CD4-positive, alpha-beta T cell (primary cell): Measurements from ENCODE around the gene LIPJ. TPM values are rescaled to one million over a fixed set of nuclear protein-coding genes. Genes with fewer than 3 reads are reported as not detected.

Source experiments
- ATAC-seq: fragments of 200-7000 bp; cut with Tn5 transposase; one replicate; pipeline ENCODE4 v1.10.0; 2022; ENCODE audit warnings: mild to moderate bottlenecking; ENCODE audit not compliant: poor library complexity
- CTCF ChIA-PET: fragments of 350-600 bp; sonication (Branson Sonifier 250); formaldehyde crosslinking; loops from one replicate; lab custom pipeline; 2021; ENCODE audit warnings: antibody characterized with exemption, inconsistent platforms; lab: Charles Lee
- POLR2A ChIA-PET: fragments of 350-600 bp; sonication (Branson Sonifier 250); formaldehyde crosslinking; loops from one replicate; lab custom pipeline; 2021; ENCODE audit warnings: antibody characterized with exemption, inconsistent platforms; lab: Charles Lee
- DNase-seq, 14 experiments: peaks; one replicate each; pipeline ENCODE4 v3.0.0-alpha.2; 2013 to 2020; ENCODE audit warnings: mixed read lengths in 2 of 14
- H3K27ac ChIP-seq, 2 donors: one replicate each; pipeline versions ENCODE4 v1.5.1 to v1.7.0; 2013; ENCODE audit warnings: low read length in 2 of 2, low read depth in 1 of 2, mild to moderate bottlenecking in 1 of 2
- H3K27me3 ChIP-seq, 2 experiments: 1 replicate in 1 of 2; 2 replicates in 1 of 2; pipeline versions ENCODE4 v1.6.1 to v1.7.0; 2013; ENCODE audit warnings: low read length in 2 of 2, control low read depth in 1 of 2, mild to moderate bottlenecking in 1 of 2, moderate library complexity in 1 of 2; ENCODE audit not compliant: insufficient read depth in 2 of 2, control insufficient read depth in 1 of 2
- H3K36me3 ChIP-seq: one replicate; pipeline ENCODE4 v1.6.1; 2013; ENCODE audit warnings: low read length, control low read depth; ENCODE audit not compliant: insufficient read depth
- H3K4me1 ChIP-seq: one replicate; pipeline ENCODE4 v1.6.1; 2013; ENCODE audit warnings: low read length, control low read depth; ENCODE audit not compliant: insufficient read depth
- H3K4me3 ChIP-seq: one replicate; pipeline ENCODE4 v1.5.1; 2013; ENCODE audit warnings: mild to moderate bottlenecking, low read length, moderate library complexity
- H3K9me3 ChIP-seq, 2 experiments: 1 replicate in 1 of 2; 2 replicates in 1 of 2; pipeline versions ENCODE4 v1.6.1 to v1.7.0; 2013; ENCODE audit warnings: low read length in 2 of 2, mild to moderate bottlenecking in 2 of 2, control low read depth in 1 of 2, moderate library complexity in 1 of 2; ENCODE audit not compliant: control insufficient read depth in 1 of 2, insufficient read depth in 1 of 2
- H3K27ac Mint-ChIP-seq: one replicate; pipeline ENCODE4 v1.8.0; 2020; ENCODE audit warnings: mixed read lengths
- H3K27me3 Mint-ChIP-seq: one replicate; pipeline ENCODE4 v1.8.0; 2021; ENCODE audit warnings: mixed read lengths
- H3K36me3 Mint-ChIP-seq: one replicate; pipeline ENCODE4 v1.8.0; 2021; ENCODE audit warnings: low read depth, mixed read lengths
- H3K4me1 Mint-ChIP-seq: one replicate; pipeline ENCODE4 v1.8.0; 2021; ENCODE audit warnings: low read depth, mixed read lengths
- H3K4me3 Mint-ChIP-seq: one replicate; pipeline ENCODE4 v1.8.0; 2020; ENCODE audit warnings: mild to moderate bottlenecking, mixed read lengths
- H3K9me3 Mint-ChIP-seq: one replicate; pipeline ENCODE4 v1.8.0; 2020; ENCODE audit warnings: mixed read lengths
- intact Hi-C, 2 experiments: fragments of 100-400 bp; cut with DNase I in 1 of 2; cut with micrococcal nuclease in 1 of 2; formaldehyde crosslinking; loops; one replicate each; pipeline versions ENCODE4 v1.15.1 to v1.9.0; 2023 to 2025; cut with DNase I, micrococcal nuclease
- total RNA-seq, 174 experiments: library from RNA in 2 of 174; stranded (reverse) in 2 of 174; gene quantifications; one replicate each; pipeline ENCODE4 v1.2.3 and lab custom pipeline; 2021 to 2026
- TF ChIP-seq, protein P1 (sequence below): fragments of 200-600 bp; IDR thresholded peaks from one replicate; pipeline ENCODE4 v1.8.0; 2022; ENCODE audit warnings: antibody characterized with exemption, mild to moderate bottlenecking

LIPJ gene
- total RNA-seq, 2 experiments from 2014 or later: not detected

DNA sequence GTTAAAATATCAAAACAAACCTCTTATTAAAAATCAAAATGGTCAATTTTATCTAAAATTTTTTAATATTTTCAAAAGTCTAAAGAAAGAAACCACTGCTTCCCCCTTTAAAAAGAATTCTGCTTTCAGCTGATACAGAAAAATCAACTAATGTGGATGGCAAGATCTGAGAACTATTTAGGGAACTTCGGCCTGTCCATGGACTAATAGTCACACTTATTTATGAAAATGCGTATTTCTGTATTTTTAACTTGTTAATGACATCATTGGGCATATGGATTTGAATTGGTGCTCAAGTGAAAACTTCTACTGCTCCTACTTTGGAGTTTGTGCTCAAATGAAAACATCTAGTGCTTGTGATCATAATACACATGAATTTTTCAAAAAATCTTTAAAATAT, 35.3 kb upstream of the LIPJ start:
- no peak for ATAC-seq
- DNase-seq: no peak
- Mint-ChIP-seq H3K4me1 (no peaks in the 10 kb centered on the region), H3K27ac (no peak overlapping the region), H3K9me3 (no peaks in the 10 kb centered on the region), H3K4me3 (no peak overlapping the region), H3K27me3 (no peaks in the 10 kb centered on the region), H3K36me3 (no peaks in the 10 kb centered on the region)
- ChIA-PET POLR2A (interaction anchor here (1.4 kb wide), 1 partner anchor 689 kb away, joined by 4 read pairs; no protein-coding TSS in a partner anchor), CTCF (interaction anchor here (0.6 kb wide), 1 partner anchor 673 kb away, joined by 3 read pairs; no protein-coding TSS in a partner anchor)
- intact Hi-C loops: loop anchor here (5.0 to 10.0 kb wide), 4 partner anchors 146 to 1016 kb away; no protein-coding TSS in a partner anchor
- H3K4me1 ChIP-seq: no peaks in the 10 kb centered on the region
- no peak overlapping the region for H3K4me3 ChIP-seq
- H3K27ac ChIP-seq: no peak overlapping the region
- TF ChIP-seq, protein P1, sequence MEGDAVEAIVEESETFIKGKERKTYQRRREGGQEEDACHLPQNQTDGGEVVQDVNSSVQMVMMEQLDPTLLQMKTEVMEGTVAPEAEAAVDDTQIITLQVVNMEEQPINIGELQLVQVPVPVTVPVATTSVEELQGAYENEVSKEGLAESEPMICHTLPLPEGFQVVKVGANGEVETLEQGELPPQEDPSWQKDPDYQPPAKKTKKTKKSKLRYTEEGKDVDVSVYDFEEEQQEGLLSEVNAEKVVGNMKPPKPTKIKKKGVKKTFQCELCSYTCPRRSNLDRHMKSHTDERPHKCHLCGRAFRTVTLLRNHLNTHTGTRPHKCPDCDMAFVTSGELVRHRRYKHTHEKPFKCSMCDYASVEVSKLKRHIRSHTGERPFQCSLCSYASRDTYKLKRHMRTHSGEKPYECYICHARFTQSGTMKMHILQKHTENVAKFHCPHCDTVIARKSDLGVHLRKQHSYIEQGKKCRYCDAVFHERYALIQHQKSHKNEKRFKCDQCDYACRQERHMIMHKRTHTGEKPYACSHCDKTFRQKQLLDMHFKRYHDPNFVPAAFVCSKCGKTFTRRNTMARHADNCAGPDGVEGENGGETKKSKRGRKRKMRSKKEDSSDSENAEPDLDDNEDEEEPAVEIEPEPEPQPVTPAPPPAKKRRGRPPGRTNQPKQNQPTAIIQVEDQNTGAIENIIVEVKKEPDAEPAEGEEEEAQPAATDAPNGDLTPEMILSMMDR: no peak
- H3K36me3 ChIP-seq: no peaks in the 10 kb centered on the region
- no peaks in the 10 kb centered on the region for H3K9me3 ChIP-seq
- H3K27me3 ChIP-seq: no peaks in the 10 kb centered on the region

DNA sequence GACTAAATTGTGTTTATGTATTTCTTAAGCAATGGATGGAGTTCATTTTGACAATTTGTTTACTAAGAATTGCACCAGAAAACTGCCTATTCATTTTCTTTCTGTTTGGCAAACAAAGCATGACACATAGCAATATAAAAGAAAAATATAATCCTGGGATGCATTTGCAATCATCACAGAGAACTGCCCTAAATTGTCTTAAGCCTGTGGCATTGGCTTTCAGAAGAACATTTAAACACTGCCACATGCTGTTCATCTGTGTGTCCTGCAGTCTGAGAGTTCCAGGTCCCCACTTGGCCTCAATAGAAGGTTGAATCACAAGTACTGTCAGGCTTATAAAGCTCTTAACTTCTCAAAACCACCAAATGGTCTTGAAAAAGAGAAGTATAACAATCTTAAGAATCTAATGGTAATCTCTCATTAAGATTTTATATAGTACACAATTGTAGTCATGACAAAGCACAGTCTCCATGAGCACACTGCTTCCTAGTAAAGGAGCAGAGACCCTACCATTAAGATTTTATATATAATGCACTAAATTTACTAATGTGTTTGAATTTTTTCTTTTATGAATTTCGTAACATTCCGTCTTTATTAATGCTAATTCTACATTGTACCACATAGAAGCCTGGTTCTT, 33.3 kb upstream of the LIPJ start:
- peak in 13 of 14 experiments; percentile 2 to 76 (median 20) for DNase-seq
- no peak overlapping the region for H3K27ac ChIP-seq
- Mint-ChIP-seq H3K9me3 (no peaks in the 10 kb centered on the region), H3K27ac (no peak overlapping the region), H3K36me3 (no peaks in the 10 kb centered on the region), H3K4me1 (no peaks in the 10 kb centered on the region), H3K27me3 (no peaks in the 10 kb centered on the region), H3K4me3 (no peak overlapping the region)
- POLR2A ChIA-PET: interaction anchor here (1.3 kb wide), 1 partner anchor 30 kb away, joined by 3 read pairs; the partner anchor contains the start of gene RNLS
- ATAC-seq: peak; percentile 97
- no peak overlapping the region for H3K4me3 ChIP-seq
- TF ChIP-seq, protein P1: peak; percentile 78
- CTCF ChIA-PET: interaction anchor here (0.6 to 1.1 kb wide), 2 partner anchors 703 to 721 kb away, joined by 3 to 6 read pairs; no protein-coding TSS in a partner anchor
- H3K9me3 ChIP-seq: no peaks in the 10 kb centered on the region
- H3K4me1 ChIP-seq: no peaks in the 10 kb centered on the region
- intact Hi-C loops: loop anchor here (1.0 to 10.0 kb wide), 9 partner anchors 148 to 1018 kb away; no protein-coding TSS in a partner anchor
- no peaks in the 10 kb centered on the region for H3K27me3 ChIP-seq
- H3K36me3 ChIP-seq: no peaks in the 10 kb centered on the region

DNA sequence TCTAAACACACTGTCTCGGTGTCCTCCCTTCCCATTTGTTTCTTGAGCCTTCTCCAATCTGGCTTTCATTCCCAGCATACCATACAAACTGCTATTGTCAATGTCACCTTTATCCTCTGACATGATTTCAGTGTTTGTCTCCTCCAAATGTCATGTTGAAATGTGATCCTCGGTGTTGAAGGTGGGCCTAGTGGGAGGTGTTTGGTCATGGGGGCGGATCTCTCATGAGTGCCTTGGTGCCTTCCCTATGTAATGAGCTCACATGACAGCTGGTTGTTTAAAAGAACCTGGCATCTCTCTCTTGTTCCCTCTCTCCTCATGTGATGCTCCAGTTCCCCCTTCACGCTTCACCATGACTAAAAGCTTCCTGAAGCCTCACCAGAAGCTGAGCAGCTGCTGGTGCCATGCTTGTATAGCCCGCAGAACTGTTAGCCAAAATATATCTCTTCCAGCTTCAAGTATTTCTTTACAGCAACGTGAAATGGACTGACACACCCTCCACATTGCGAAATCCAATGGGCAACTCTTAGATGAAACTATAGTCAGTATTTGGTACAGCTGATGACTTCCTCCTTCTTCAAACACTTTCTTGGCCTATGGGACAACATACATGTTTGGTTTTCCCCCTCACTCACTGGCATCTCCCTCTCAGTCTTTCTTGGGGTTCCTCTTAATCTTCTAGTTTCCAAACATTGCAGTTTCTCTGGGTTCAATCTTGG, 31.2 kb upstream of the LIPJ start:
- ATAC-seq (no peak), DNase-seq (peak in 3 of 14 experiments; percentile 3 to 22 (median 10))
- Histone ChIP-seq H3K27ac (no peak overlapping the region), H3K4me3 (no peak overlapping the region), H3K27me3 (no peaks in the 10 kb centered on the region), H3K4me1 (peaks cover 2% of the 10 kb centered on the region), H3K36me3 (no peaks in the 10 kb centered on the region), H3K9me3 (no peaks in the 10 kb centered on the region)
- intact Hi-C loops: loop anchor here (10.0 kb wide), 2 partner anchors 151 to 1021 kb away; no protein-coding TSS in a partner anchor
- ChIA-PET POLR2A (interaction anchor here (0.8 kb wide), 1 partner anchor 12 kb away, joined by 3 read pairs; no protein-coding TSS in a partner anchor), CTCF (no interaction called here)
- Mint-ChIP-seq H3K4me3 (no peak overlapping the region), H3K27me3 (no peaks in the 10 kb centered on the region), H3K27ac (no peak overlapping the region), H3K36me3 (no peaks in the 10 kb centered on the region), H3K4me1 (no peaks in the 10 kb centered on the region), H3K9me3 (no peaks in the 10 kb centered on the region)
- TF ChIP-seq, protein P1: no peak
